Vagina (tissue), 2 donors: Measurements from ENCODE around the gene FLT1. TPM values are rescaled to one million over a fixed set of nuclear protein-coding genes. Genes with fewer than 3 reads are reported as not detected.

Experiments used
- DNase-seq, 2 donors: peaks; one replicate each; pipeline ENCODE4 v3.0.0-alpha.2; 2017; ENCODE audit errors: extremely low spot score in 2 of 2
- H3K27ac ChIP-seq: fragments of 200-600 bp; sonication (generic); one replicate; pipeline ENCODE4 v1.5.1; 2019
- H3K27me3 ChIP-seq: fragments of 200-600 bp; sonication (generic); one replicate; pipeline ENCODE4 v1.5.1; 2019
- H3K36me3 ChIP-seq, 2 donors: fragments of 200-600 bp; sonication (generic); one replicate each; pipeline ENCODE4 v1.5.1; 2017 to 2019
- H3K4me1 ChIP-seq: fragments of 200-600 bp; sonication (generic); one replicate; pipeline ENCODE4 v1.5.1; 2019
- H3K4me3 ChIP-seq, 2 donors: fragments of 200-600 bp; sonication (generic); 1 replicate in 1 of 2; 2 replicates in 1 of 2; pipeline ENCODE4 v1.5.1; 2016 to 2019
- H3K9me3 ChIP-seq: fragments of 200-600 bp; sonication (generic); one replicate; pipeline ENCODE4 v1.5.1; 2019
- POLR2A ChIP-seq, 2 donors: fragments of 450-650 bp; IDR thresholded peaks; one replicate each; pipeline ENCODE4 v1.6.1; 2017; ENCODE audit warnings: antibody characterized with exemption in 2 of 2, mild to moderate bottlenecking in 2 of 2, moderate library complexity in 2 of 2
- POLR2AphosphoS5 ChIP-seq, 2 donors: sonication (generic); formaldehyde crosslinking; IDR thresholded peaks; one replicate each; pipeline ENCODE4 v1.9.0; 2017; ENCODE audit warnings: antibody characterized with exemption in 2 of 2, mild to moderate bottlenecking in 2 of 2, low read depth in 1 of 2; ENCODE audit not compliant: insufficient read depth in 1 of 2
- intact Hi-C: fragments of 100-400 bp; cut with DNase I; formaldehyde crosslinking; loops from one replicate; pipeline ENCODE4 v1.15.1; 2023
- total RNA-seq: library from RNA; depleted of rRNA; stranded (reverse); fragments of >200 nt; gene quantifications from one replicate; pipeline ENCODE4 v1.2.3, GENCODE V29; 2016
- TF ChIP-seq, protein P1 (sequence below), 3 experiments: fragments of 450-650 bp in 2 of 3; fragments of 200-600 bp in 1 of 3; sonication (generic) in 1 of 3; IDR thresholded peaks; one replicate each; pipeline ENCODE4 v1.5.1; 2017 to 2019; ENCODE audit warnings: antibody characterized with exemption in 3 of 3, mild to moderate bottlenecking in 2 of 3, moderate library complexity in 2 of 3

Gene FLT1
- total RNA-seq, 1 donor from 2014 or later = 18.9 TPM

- H3K27me3 ChIP-seq = no peaks in the 10 kb centered on the region
- H3K4me3 ChIP-seq = no peak overlapping the region
- no peak for DNase-seq
- peaks cover 21% of the 10 kb centered on the region for H3K4me1 ChIP-seq
- H3K36me3 ChIP-seq = no peaks in the 10 kb centered on the region
- H3K27ac ChIP-seq = no peak overlapping the region
- no peaks in the 10 kb centered on the region for H3K9me3 ChIP-seq
- intact Hi-C loops = no loop called here
- TF ChIP-seq POLR2A (IDR thresholded peaks at IDR 0.05) (no peak), POLR2AphosphoS5 (IDR thresholded peaks at IDR 0.05; ENCODE audit: insufficient read depth in 1 of 2, low read depth in 1 of 2) (peak in 1 of 2 donors; percentile 9)
Measured at GRCh38 chr13:28451482-28452217, 43.3 kb downstream of the FLT1 start.

- Histone ChIP-seq H3K4me1 (peaks cover 21% of the 10 kb centered on the region), H3K27ac (no peak overlapping the region), H3K36me3 (no peaks in the 10 kb centered on the region), H3K27me3 (no peaks in the 10 kb centered on the region), H3K4me3 (no peak overlapping the region), H3K9me3 (no peaks in the 10 kb centered on the region)
- no peak for DNase-seq
- intact Hi-C loops = no loop called here
- no peak for TF ChIP-seq POLR2A (IDR thresholded peaks at IDR 0.05)
- TF ChIP-seq, protein P1, sequence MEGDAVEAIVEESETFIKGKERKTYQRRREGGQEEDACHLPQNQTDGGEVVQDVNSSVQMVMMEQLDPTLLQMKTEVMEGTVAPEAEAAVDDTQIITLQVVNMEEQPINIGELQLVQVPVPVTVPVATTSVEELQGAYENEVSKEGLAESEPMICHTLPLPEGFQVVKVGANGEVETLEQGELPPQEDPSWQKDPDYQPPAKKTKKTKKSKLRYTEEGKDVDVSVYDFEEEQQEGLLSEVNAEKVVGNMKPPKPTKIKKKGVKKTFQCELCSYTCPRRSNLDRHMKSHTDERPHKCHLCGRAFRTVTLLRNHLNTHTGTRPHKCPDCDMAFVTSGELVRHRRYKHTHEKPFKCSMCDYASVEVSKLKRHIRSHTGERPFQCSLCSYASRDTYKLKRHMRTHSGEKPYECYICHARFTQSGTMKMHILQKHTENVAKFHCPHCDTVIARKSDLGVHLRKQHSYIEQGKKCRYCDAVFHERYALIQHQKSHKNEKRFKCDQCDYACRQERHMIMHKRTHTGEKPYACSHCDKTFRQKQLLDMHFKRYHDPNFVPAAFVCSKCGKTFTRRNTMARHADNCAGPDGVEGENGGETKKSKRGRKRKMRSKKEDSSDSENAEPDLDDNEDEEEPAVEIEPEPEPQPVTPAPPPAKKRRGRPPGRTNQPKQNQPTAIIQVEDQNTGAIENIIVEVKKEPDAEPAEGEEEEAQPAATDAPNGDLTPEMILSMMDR (IDR thresholded peaks at IDR 0.05) = no peak
- no peak for TF ChIP-seq POLR2AphosphoS5 (IDR thresholded peaks at IDR 0.05; ENCODE audit: insufficient read depth in 1 of 2, low read depth in 1 of 2)
Measured at GRCh38 chr13:28449826-28450773, 44.8 kb downstream of the FLT1 start.

DNA sequence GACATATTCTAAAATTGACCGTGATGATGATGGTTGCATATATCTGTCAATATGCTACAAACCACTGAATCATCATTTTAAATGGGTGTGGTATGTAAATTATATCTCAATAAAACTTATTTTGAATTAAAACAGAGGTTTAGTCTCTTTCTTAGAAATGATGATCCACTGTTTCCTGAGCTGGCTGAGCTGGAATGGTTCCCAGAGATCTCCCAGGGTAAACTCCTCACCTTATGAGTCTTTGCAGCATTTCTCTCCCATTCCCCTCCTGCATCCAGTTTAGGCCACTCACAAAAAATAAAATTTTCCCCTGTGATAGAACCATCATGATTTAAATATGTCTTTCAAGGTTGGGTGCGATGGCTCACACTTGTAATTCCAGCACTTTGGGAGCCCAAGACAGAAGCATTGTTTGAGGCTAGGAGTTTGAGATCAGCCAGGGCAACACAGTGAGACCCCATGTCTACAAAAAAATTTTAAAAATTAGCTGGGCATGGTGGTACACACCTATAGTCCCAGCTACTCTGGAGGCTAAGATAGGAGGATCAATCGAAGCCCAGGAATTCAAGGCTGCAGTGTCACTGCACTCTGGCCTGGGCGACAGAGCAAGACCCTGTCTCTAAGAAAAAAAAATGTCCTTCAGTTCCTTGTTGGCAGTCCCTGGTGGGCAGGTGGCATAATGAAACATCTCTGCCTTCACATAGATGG, 46.1 kb downstream of the FLT1 start:
- TF ChIP-seq, protein P1 (IDR thresholded peaks at IDR 0.05) = no peak
- TF ChIP-seq POLR2A (IDR thresholded peaks at IDR 0.05) = no peak
- no peak for TF ChIP-seq POLR2AphosphoS5 (IDR thresholded peaks at IDR 0.05; ENCODE audit: insufficient read depth in 1 of 2, low read depth in 1 of 2)
- H3K27ac ChIP-seq = no peak overlapping the region
- intact Hi-C loops = no loop called here
- H3K27me3 ChIP-seq = no peaks in the 10 kb centered on the region
- H3K4me1 ChIP-seq = peaks cover 21% of the 10 kb centered on the region
- no peaks in the 10 kb centered on the region for H3K36me3 ChIP-seq
- no peak for DNase-seq
- no peaks in the 10 kb centered on the region for H3K9me3 ChIP-seq
- H3K4me3 ChIP-seq = no peak overlapping the region

DNA sequence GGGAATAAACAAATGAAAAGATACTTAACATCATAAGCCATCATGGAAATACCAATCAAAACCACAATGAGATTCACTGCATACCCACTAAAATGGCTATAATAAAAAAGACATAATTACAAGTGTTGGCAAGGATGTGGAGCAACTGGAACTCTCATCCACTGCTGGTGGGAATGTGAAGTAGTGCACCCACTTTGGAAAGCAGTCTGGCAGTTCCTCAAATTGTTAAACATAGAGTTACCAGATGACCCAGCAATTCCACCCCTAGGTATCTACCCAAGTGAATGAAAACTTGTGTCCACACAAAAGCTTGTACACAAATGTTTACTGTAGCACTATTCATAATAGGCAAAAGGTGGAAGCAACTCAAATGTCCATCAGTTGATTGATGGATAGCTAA, 46.9 kb downstream of the FLT1 start:
- Histone ChIP-seq H3K27ac (no peak overlapping the region), H3K4me3 (no peak overlapping the region)

More for the DNA sequence above, 46.9 kb downstream of the FLT1 start:
- no peak for DNase-seq
- H3K4me1 ChIP-seq = peaks cover 21% of the 10 kb centered on the region
- H3K36me3 ChIP-seq = no peaks in the 10 kb centered on the region
- intact Hi-C loops = no loop called here
- no peaks in the 10 kb centered on the region for H3K27me3 ChIP-seq
- H3K9me3 ChIP-seq = no peaks in the 10 kb centered on the region
- TF ChIP-seq, protein P1 (IDR thresholded peaks at IDR 0.05) = no peak
- TF ChIP-seq POLR2A (IDR thresholded peaks at IDR 0.05) = no peak
- TF ChIP-seq POLR2AphosphoS5 (IDR thresholded peaks at IDR 0.05; ENCODE audit: insufficient read depth in 1 of 2, low read depth in 1 of 2) = no peak
